ENCODE results near the gene SHISA4. TPM values are rescaled to one million over a fixed set of nuclear protein-coding genes. Genes with fewer than 3 reads are reported as not detected.

Gene SHISA4
- total and polyA plus RNA-seq, 2 of the 8 experiments (the other 6 are each of a cell fraction or from before 2014, with no cell fraction given), result 7.8 to 28.9 TPM

- no peak overlapping the region for H2BK12ac ChIP-seq (ENCODE audit: low read depth, low read length)
- H3K4me1 ChIP-seq (replicated peaks in 1 of 4; ENCODE audit: control insufficient read depth in 3 of 4, insufficient read depth in 4 of 4, low read length in 3 of 4), result peaks cover 0 to 4% (median 2%) of the 10 kb centered on the region in 4 experiments; a peak in 5 of 7 replicates
- H3K36me3 ChIP-seq (ENCODE audit: control insufficient read depth in 2 of 4, insufficient read depth in 4 of 4, low read length in 3 of 4), result peaks cover 0 to 5% (median 2%) of the 10 kb centered on the region in 4 experiments; a peak in 4 of 8 replicates
- no peak overlapping the region for H3K9ac ChIP-seq (replicated peaks in 1 of 4; ENCODE audit: extremely low read depth in 1 of 4, low read depth in 3 of 4, low read length in 3 of 4)
- FAIRE-seq (no peak), DNase-seq (ENCODE audit: low read depth in 1 of 2, low spot score in 2 of 2) (no peak)
- no peak overlapping the region for H4K5ac ChIP-seq (ENCODE audit: insufficient read length, low read depth, low read length)
- ChIA-PET CTCF (ENCODE audit: partially characterized antibody) (interaction anchor here (0.6 to 12.3 kb wide), 17 partner anchors 12 to 367 kb away, joined by 3 to 244 read pairs (median 4); partner anchors contain the start of genes LMOD1 and SHISA4), POLR2A (ENCODE audit: partially characterized antibody) (interaction anchor here (0.6 to 8.1 kb wide), 28 partner anchors 9 to 420 kb away, joined by 3 to 117 read pairs (median 4); partner anchors contain the start of genes LMOD1, RNPEP and SHISA4)
- no peak overlapping the region for H4K8ac ChIP-seq (ENCODE audit: extremely low read depth, insufficient read depth, low read length)
- no peak overlapping the region for H2AFZ ChIP-seq (ENCODE audit: low read length)
- 85% methylated on average over 6 of the region's 6 CpGs; no CpG with 5 or more reads in 1 of the 2 experiments for WGBS, 2 experiments (ENCODE audit: extremely low coverage in 1 of 2, insufficient coverage in 1 of 2, insufficient read length in 1 of 2, insufficient replicate concordance in 2 of 2, low coverage in 1 of 2, low lambda C conversion rate in 2 of 2, missing lambda C conversion rate in 1 of 2)
- H3K23me2 ChIP-seq (ENCODE audit: low read depth, low read length), result no peaks in the 10 kb centered on the region
- H3K79me1 ChIP-seq (ENCODE audit: low read depth, low read length), result no peaks in the 10 kb centered on the region
- H2AK5ac ChIP-seq (ENCODE audit: low read depth, low read length), result no peak overlapping the region
- no peaks in the 10 kb centered on the region for H3K9me3 ChIP-seq (ENCODE audit: insufficient read depth in 2 of 2, low read depth in 1 of 2, low read length in 1 of 2)
- no peak overlapping the region for H3K56ac ChIP-seq (replicated peaks; ENCODE audit: insufficient read length, low read depth, low read length)
- no peak overlapping the region for H3K14ac ChIP-seq (ENCODE audit: insufficient read length)
- H3K27ac ChIP-seq (ENCODE audit: low read depth, low read length), result no peak overlapping the region
- TF ChIP-seq CHD1 (IDR thresholded peaks at IDR 0.05; ENCODE audit: low read depth, low read length) (no peak), CBX8 (IDR thresholded peaks at IDR 0.05; ENCODE audit: borderline replicate concordance, low read depth, low read length) (no peak), HDAC6 (IDR thresholded peaks at IDR 0.05; ENCODE audit: low read depth, low read length) (no peak), NANOG (IDR thresholded peaks at IDR 0.05; ENCODE audit: insufficient read depth, low read depth, low read length, poor library complexity, severe bottlenecking) (no peak), ASH2L (IDR thresholded peaks at IDR 0.05; ENCODE audit: low read length) (no peak), SIN3A (conservative IDR thresholded peaks at IDR 0.05 in 1 of 2, IDR thresholded peaks at IDR 0.05 in 1 of 2; ENCODE audit: low read depth in 1 of 2, low read length in 2 of 2) (no peak), RAD21 (IDR thresholded peaks at IDR 0.05 in 1 of 2, conservative IDR thresholded peaks at IDR 0.05 in 1 of 2; ENCODE audit: low read depth in 2 of 2, low read length in 2 of 2) (no peak)
- no peak overlapping the region for H2BK15ac ChIP-seq (ENCODE audit: low read length)
- H3K4ac ChIP-seq (replicated peaks; ENCODE audit: insufficient read length, low read depth, low read length), result no peak overlapping the region
- H3K4me2 ChIP-seq (ENCODE audit: insufficient read depth in 1 of 2, low read depth in 2 of 2, low read length in 2 of 2), result no peak overlapping the region
- no peak overlapping the region; the same call in 1 of the 2 replicates for H2BK5ac ChIP-seq (ENCODE audit: low read depth, low read length)
- no peaks in the 10 kb centered on the region for H3K27me3 ChIP-seq (replicated peaks in 1 of 4; ENCODE audit: control insufficient read depth in 3 of 4, extremely low read depth in 1 of 4, insufficient read depth in 3 of 4, low read length in 3 of 4)
- H4K20me1 ChIP-seq (replicated peaks in 1 of 2; ENCODE audit: control insufficient read depth in 1 of 2, insufficient read depth in 2 of 2, low read length in 2 of 2), result peaks cover 0 to 2% of the 10 kb centered on the region in 2 experiments
- no peaks in the 10 kb centered on the region for H3K79me2 ChIP-seq (ENCODE audit: control insufficient read depth in 1 of 2, insufficient read depth in 2 of 2, low read length in 2 of 2)
- no peak overlapping the region for H2BK120ac ChIP-seq (replicated peaks; ENCODE audit: low read depth, low read length)
- H3K4me3 ChIP-seq (ENCODE audit: extremely low read depth in 1 of 4, insufficient read depth in 2 of 4, low read depth in 3 of 4, low read length in 4 of 4), result no peak overlapping the region
- H3K23ac ChIP-seq (ENCODE audit: insufficient read length), result no peak overlapping the region
- H4K91ac ChIP-seq (replicated peaks; ENCODE audit: insufficient read length, low read length), result no peak overlapping the region
- no peak overlapping the region for H3K18ac ChIP-seq (ENCODE audit: extremely low read depth, low read length)
- no peak overlapping the region for H2BK20ac ChIP-seq (ENCODE audit: low read length)
Measured at GRCh38 chr1:201880928-201881571, 7.6 kb upstream of the SHISA4 start.

Measured in H1 (cell line).